SU-DHL-6 (cell line): ENCODE measurements around the gene GARRE1.

Experiments
- H2AFZ ChIP-seq: fragments of 200-600 bp; sonication (generic); 2 replicates; pipeline ENCODE4 v1.6.1; 2014; ENCODE audit warnings: low read depth, mild to moderate bottlenecking, moderate library complexity, mixed read lengths, antibody characterized with exemption, low read length; ENCODE audit not compliant: severe bottlenecking
- H3F3A ChIP-seq: fragments of 200-600 bp; shearing (Covaris generic); 2 replicates; pipeline ENCODE4 v1.6.0; 2016; ENCODE audit warnings: antibody characterized with exemption, mild to moderate bottlenecking; ENCODE audit not compliant: insufficient read depth
- H3K27ac ChIP-seq: fragments of 200-600 bp; sonication (generic); 2 replicates; pipeline ENCODE4 v1.5.1; 2016; ENCODE audit warnings: low read depth, mild to moderate bottlenecking, low read length, moderate library complexity, mixed read lengths
- H3K27me3 ChIP-seq: fragments of 200-600 bp; sonication (generic), shearing (Covaris generic); 2 replicates; pipeline ENCODE4 v1.6.0; 2014; ENCODE audit warnings: mild to moderate bottlenecking, low read length
- H3K36me3 ChIP-seq: fragments of 200-600 bp; sonication (generic); 2 replicates; pipeline ENCODE4 v1.6.1; 2014; ENCODE audit warnings: mild to moderate bottlenecking, low read length, mixed read lengths
- H3K4me2 ChIP-seq: fragments of 300-600, 200-600 bp; shearing (Covaris generic), sonication (generic); 2 replicates; pipeline ENCODE4 v1.6.0; 2014; ENCODE audit warnings: low read length, low read depth, mild to moderate bottlenecking; ENCODE audit not compliant: poor library complexity, severe bottlenecking
- H3K4me3 ChIP-seq: fragments of 200-600 bp; sonication (generic); 2 replicates; pipeline ENCODE4 v1.5.1; 2014; ENCODE audit warnings: antibody characterized with exemption, low read length, mild to moderate bottlenecking, mixed read lengths; ENCODE audit not compliant: insufficient read depth, poor library complexity, severe bottlenecking
- H3K79me2 ChIP-seq: fragments of 200-600 bp; sonication (generic); 2 replicates; pipeline ENCODE4 v1.6.1; 2014; ENCODE audit warnings: mild to moderate bottlenecking, low read length, moderate library complexity; ENCODE audit not compliant: insufficient read depth
- H3K9ac ChIP-seq: fragments of 200-600 bp; sonication (generic); 2 replicates; pipeline ENCODE4 v1.7.0; 2014; ENCODE audit warnings: mild to moderate bottlenecking, low read length
- H3K9me2 ChIP-seq: fragments of 200-600 bp; sonication (generic); replicated peaks from 2 replicates; pipeline ENCODE4 v1.6.1; 2014; ENCODE audit warnings: low read length; ENCODE audit not compliant: insufficient read depth
- H3K9me3 ChIP-seq: fragments of 200-600 bp; sonication (generic); 2 replicates; pipeline ENCODE4 v1.6.1; 2014; ENCODE audit warnings: low read length, mixed read lengths; ENCODE audit not compliant: insufficient read depth
- H4K20me1 ChIP-seq: fragments of 200-600 bp; sonication (generic); 2 replicates; pipeline ENCODE4 v1.6.1; 2014; ENCODE audit warnings: low read depth, mild to moderate bottlenecking, antibody characterized with exemption, low read length, moderate library complexity, mixed read lengths
- CTCF ChIP-seq: fragments of 200-600 bp; sonication (generic); IDR thresholded peaks from one replicate; pipeline ENCODE4 v1.5.1; 2017; ENCODE audit warnings: antibody characterized with exemption, mild to moderate bottlenecking, low read length, moderate library complexity; ENCODE audit not compliant: insufficient read depth, poor library complexity, severe bottlenecking
- EZH2phosphoT487 ChIP-seq: fragments of 200-600 bp; sonication (generic), shearing (Covaris generic); conservative IDR thresholded peaks from 2 replicates; pipeline ENCODE4 v1.6.1; 2018; ENCODE audit warnings: mild to moderate bottlenecking, antibody characterized with exemption, low read length, moderate library complexity, mixed read lengths

The GARRE1 gene

GRCh38 chr19:34257559-34257924 lies 3.2 kb downstream of the GARRE1 start:
- H4K20me1 ChIP-seq, result no peaks in the 10 kb centered on the region
- H3K27ac ChIP-seq, result no peak overlapping the region
- no peaks in the 10 kb centered on the region for H3K36me3 ChIP-seq
- no peaks in the 10 kb centered on the region for H3F3A ChIP-seq
- H3K9me3 ChIP-seq, result no peaks in the 10 kb centered on the region
- H2AFZ ChIP-seq, result no peak overlapping the region
- peaks cover 30% of the 10 kb centered on the region for H3K79me2 ChIP-seq
- H3K4me3 ChIP-seq, result no peak overlapping the region
- H3K9me2 ChIP-seq, result no peaks in the 10 kb centered on the region
- no peaks in the 10 kb centered on the region for H3K27me3 ChIP-seq
- no peak overlapping the region for H3K4me2 ChIP-seq
- H3K9ac ChIP-seq, result no peak overlapping the region
- TF ChIP-seq CTCF (no peak), EZH2phosphoT487 (no peak)

DNA sequence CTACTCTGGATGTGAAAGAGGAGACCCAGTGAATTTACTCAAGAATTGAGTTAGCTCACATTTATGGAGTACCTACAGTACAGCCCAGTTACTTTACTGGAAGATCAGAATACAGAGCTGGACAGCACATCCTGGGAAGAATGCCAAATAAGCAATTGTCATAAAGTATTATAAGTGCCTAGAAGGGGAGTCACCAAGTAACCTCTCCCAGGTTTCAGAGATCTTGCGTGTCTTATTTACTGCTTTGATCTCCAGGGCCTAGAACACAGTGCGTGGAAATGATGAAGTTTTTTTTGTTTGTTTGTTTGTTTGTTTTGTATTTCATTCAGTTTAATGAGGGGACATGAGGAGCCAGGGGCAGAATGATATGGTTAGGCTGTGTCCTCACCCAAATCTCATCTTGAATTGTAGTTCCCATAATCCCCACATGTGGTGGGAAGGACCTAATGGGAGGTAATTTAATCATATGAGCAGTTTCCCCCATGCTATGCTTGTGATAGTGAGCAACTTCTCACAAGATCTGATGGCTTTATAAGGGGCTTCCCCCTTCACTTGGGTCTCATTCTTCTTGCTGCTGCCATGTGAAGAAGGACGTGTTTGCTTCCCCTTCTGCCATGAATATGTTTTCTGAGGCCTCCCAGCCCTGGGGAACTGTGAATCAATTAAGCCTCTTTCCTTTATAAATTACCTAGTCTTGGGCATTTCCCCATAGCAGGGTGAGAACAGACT lies 5.2 kb downstream of the GARRE1 start:
- no peaks in the 10 kb centered on the region for H4K20me1 ChIP-seq
- no peaks in the 10 kb centered on the region for H3K27me3 ChIP-seq
- H3K79me2 ChIP-seq, result peaks cover 30% of the 10 kb centered on the region
- no peak overlapping the region for H3K27ac ChIP-seq
- H3K4me2 ChIP-seq, result no peak overlapping the region
- H2AFZ ChIP-seq, result no peak overlapping the region
- H3F3A ChIP-seq, result no peaks in the 10 kb centered on the region
- no peaks in the 10 kb centered on the region for H3K9me3 ChIP-seq
- H3K9ac ChIP-seq, result no peak overlapping the region
- no peaks in the 10 kb centered on the region for H3K9me2 ChIP-seq
- H3K4me3 ChIP-seq, result no peak overlapping the region
- TF ChIP-seq EZH2phosphoT487, result no peak
- no peak for TF ChIP-seq CTCF
- no peaks in the 10 kb centered on the region for H3K36me3 ChIP-seq

GRCh38 chr19:34260771-34261173 lies 6.4 kb downstream of the GARRE1 start:
- H3K27ac ChIP-seq, result no peak overlapping the region

More at GRCh38 chr19:34260771-34261173, 6.4 kb downstream of the GARRE1 start:
- Histone ChIP-seq H3K36me3 (no peaks in the 10 kb centered on the region), H3K9me3 (no peaks in the 10 kb centered on the region), H2AFZ (no peak overlapping the region), H3K4me3 (no peak overlapping the region), H3K4me2 (no peak overlapping the region), H3K79me2 (peaks cover 22% of the 10 kb centered on the region), H3K9ac (no peak overlapping the region), H3K27me3 (no peaks in the 10 kb centered on the region), H3F3A (no peaks in the 10 kb centered on the region), H3K9me2 (no peaks in the 10 kb centered on the region), H4K20me1 (no peaks in the 10 kb centered on the region)
- TF ChIP-seq EZH2phosphoT487, result no peak
- TF ChIP-seq CTCF, result no peak
